CD8-positive, alpha-beta memory T cell (primary cell): Measurements from ENCODE around the gene RELN. TPM values are rescaled to one million over a fixed set of nuclear protein-coding genes. Genes with fewer than 3 reads are reported as not detected.

ENCODE experiments used
- CTCF ChIA-PET: fragments of 350-600 bp; sonication (Branson Sonifier 250); formaldehyde crosslinking; loops from one replicate; lab custom pipeline; 2021; ENCODE audit warnings: antibody characterized with exemption; lab: Charles Lee
- POLR2A ChIA-PET: fragments of 350-600 bp; sonication (Branson Sonifier 250); formaldehyde crosslinking; loops from one replicate; lab custom pipeline; 2021; ENCODE audit warnings: antibody characterized with exemption; lab: Charles Lee
- DNase-seq, 5 donors: peaks; one replicate each; pipeline versions ENCODE4 v3.0.0 to v3.0.0-alpha.2; 2020 to 2022; ENCODE audit warnings: mixed read lengths in 1 of 5
- H3K27ac ChIP-seq: one replicate; pipeline ENCODE4 v1.7.0; 2013; ENCODE audit warnings: low read depth, mild to moderate bottlenecking, low read length, moderate library complexity
- H3K27me3 ChIP-seq: 2 replicates; pipeline ENCODE4 v1.7.0; 2013; ENCODE audit warnings: low read length, mild to moderate bottlenecking; ENCODE audit not compliant: insufficient read depth, poor library complexity, severe bottlenecking
- H3K36me3 ChIP-seq: 2 replicates; pipeline ENCODE4 v1.7.0; 2013; ENCODE audit warnings: mild to moderate bottlenecking, low read length, moderate library complexity; ENCODE audit not compliant: insufficient read depth
- H3K4me1 ChIP-seq: 2 replicates; pipeline ENCODE4 v1.7.0; 2013; ENCODE audit warnings: mild to moderate bottlenecking, low read length, moderate library complexity; ENCODE audit not compliant: insufficient read depth
- H3K4me3 ChIP-seq: 2 replicates; pipeline ENCODE4 v1.7.0; 2013; ENCODE audit warnings: mild to moderate bottlenecking, low read length
- H3K9me3 ChIP-seq: 2 replicates; pipeline ENCODE4 v1.7.0; 2013; ENCODE audit warnings: mild to moderate bottlenecking, low read length
- H3K27ac Mint-ChIP-seq, 8 donors: one replicate each; pipeline ENCODE4 v1.8.0; 2020 to 2021; ENCODE audit warnings: mixed read lengths in 8 of 8, mild to moderate bottlenecking in 6 of 8, inconsistent platforms in 3 of 8, moderate library complexity in 3 of 8
- H3K27me3 Mint-ChIP-seq, 2 donors: one replicate each; pipeline ENCODE4 v1.8.0; 2020 to 2021; ENCODE audit warnings: mixed read lengths in 2 of 2, mild to moderate bottlenecking in 1 of 2, moderate library complexity in 1 of 2
- H3K36me3 Mint-ChIP-seq, 3 donors: one replicate each; pipeline ENCODE4 v1.8.0; 2020 to 2021; ENCODE audit warnings: mixed read lengths in 3 of 3, inconsistent platforms in 1 of 3, mild to moderate bottlenecking in 1 of 3
- H3K4me1 Mint-ChIP-seq, 3 donors: one replicate each; pipeline ENCODE4 v1.8.0; 2020 to 2021; ENCODE audit warnings: mixed read lengths in 3 of 3, inconsistent platforms in 1 of 3, mild to moderate bottlenecking in 1 of 3
- H3K4me3 Mint-ChIP-seq, 7 donors: one replicate each; pipeline ENCODE4 v1.8.0; 2020 to 2021; ENCODE audit warnings: mixed read lengths in 7 of 7, mild to moderate bottlenecking in 6 of 7, moderate library complexity in 4 of 7, inconsistent platforms in 2 of 7
- H3K9me3 Mint-ChIP-seq, 5 donors: one replicate each; pipeline ENCODE4 v1.8.0; 2020 to 2022; ENCODE audit warnings: mixed read lengths in 5 of 5, mild to moderate bottlenecking in 3 of 5, moderate library complexity in 2 of 5, inconsistent platforms in 1 of 5
- polyA plus RNA-seq: library from polyadenylated mRNA; unstranded; fragments of 300-500 nt; fragmentation: Illumina TruSeq; gene quantifications from one replicate; pipeline ENCODE4 v1.2.3, GENCODE V29; 2021
- total RNA-seq, 2 experiments: library from RNA; stranded (reverse); gene quantifications; one replicate each; pipeline ENCODE4 v1.2.3, GENCODE V29; 2021

The RELN gene
- total and polyA plus RNA-seq, 3 experiments from 2014 or later = not detected

DNA sequence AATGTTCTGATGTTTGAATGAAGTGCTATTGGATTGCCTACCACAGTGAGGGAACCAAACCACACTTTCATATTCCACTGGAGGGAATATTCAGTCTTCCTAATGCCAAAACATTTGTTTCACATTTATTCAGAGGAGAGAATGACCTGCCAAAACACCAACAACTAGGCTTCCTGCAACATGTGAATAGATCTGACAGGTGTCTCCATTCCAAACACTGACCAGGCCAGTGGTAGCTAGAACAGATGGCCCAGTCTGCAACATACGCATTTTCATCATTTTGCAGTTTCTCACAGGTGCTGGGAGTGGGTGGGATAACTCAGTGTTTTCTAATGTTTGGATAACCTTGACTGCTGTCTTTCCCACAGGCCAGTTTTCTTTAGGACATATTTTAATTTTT, 110.0 kb downstream of the RELN start:
- no peaks in the 10 kb centered on the region for H3K27me3 ChIP-seq
- H3K9me3 Mint-ChIP-seq = peaks cover 0 to 6% (median under 1%) of the 10 kb centered on the region in 5 donors
- H3K4me1 Mint-ChIP-seq = no peaks in the 10 kb centered on the region
- H3K36me3 Mint-ChIP-seq = no peaks in the 10 kb centered on the region
- H3K4me1 ChIP-seq = no peaks in the 10 kb centered on the region
- no peak for DNase-seq
- CTCF ChIA-PET = interaction anchor here (1.6 kb wide), 1 partner anchor 9 kb away, joined by 3 read pairs; no protein-coding TSS in a partner anchor
- no peak overlapping the region for H3K4me3 Mint-ChIP-seq
- H3K27me3 Mint-ChIP-seq = peaks cover 0 to 3% of the 10 kb centered on the region in 2 donors
- H3K27ac Mint-ChIP-seq = no peak overlapping the region
- H3K9me3 ChIP-seq = no peaks in the 10 kb centered on the region
- no peaks in the 10 kb centered on the region for H3K36me3 ChIP-seq
- no peak overlapping the region for H3K4me3 ChIP-seq
- no peak overlapping the region for H3K27ac ChIP-seq
- POLR2A ChIA-PET = no interaction called here

GRCh38 chr7:103877565-103877964, 111.9 kb downstream of the RELN start:
- peaks cover 0 to 3% of the 10 kb centered on the region in 2 donors for H3K27me3 Mint-ChIP-seq
- Histone ChIP-seq H3K4me3 (no peak overlapping the region), H3K27ac (no peak overlapping the region), H3K4me1 (no peaks in the 10 kb centered on the region), H3K36me3 (no peaks in the 10 kb centered on the region), H3K27me3 (no peaks in the 10 kb centered on the region), H3K9me3 (no peaks in the 10 kb centered on the region)
- H3K36me3 Mint-ChIP-seq = no peaks in the 10 kb centered on the region
- H3K4me1 Mint-ChIP-seq = no peaks in the 10 kb centered on the region
- ChIA-PET CTCF (no interaction called here), POLR2A (no interaction called here)
- no peak overlapping the region for H3K27ac Mint-ChIP-seq
- H3K9me3 Mint-ChIP-seq = no peaks in the 10 kb centered on the region
- no peak for DNase-seq
- no peak overlapping the region for H3K4me3 Mint-ChIP-seq

- Histone ChIP-seq H3K27me3 (no peaks in the 10 kb centered on the region), H3K9me3 (no peaks in the 10 kb centered on the region), H3K36me3 (no peaks in the 10 kb centered on the region), H3K4me1 (no peaks in the 10 kb centered on the region), H3K4me3 (no peak overlapping the region), H3K27ac (no peak overlapping the region)
- Mint-ChIP-seq H3K36me3 (no peaks in the 10 kb centered on the region), H3K4me3 (no peak overlapping the region), H3K9me3 (peaks cover 0 to 3% (median 0%) of the 10 kb centered on the region in 5 donors), H3K4me1 (no peaks in the 10 kb centered on the region), H3K27ac (no peak overlapping the region), H3K27me3 (peaks cover 0 to 3% of the 10 kb centered on the region in 2 donors)
- DNase-seq = no peak
- POLR2A ChIA-PET = no interaction called here
- CTCF ChIA-PET = no interaction called here
These were observed 113.7 kb downstream of the RELN start for GRCh38 chr7:103875718-103876117.

GRCh38 chr7:103871473-103871872, 118.0 kb downstream of the RELN start:
- Mint-ChIP-seq H3K9me3 (peaks cover 0 to 3% (median 0%) of the 10 kb centered on the region in 5 donors), H3K4me3 (no peak overlapping the region), H3K27me3 (peaks cover 0 to 3% of the 10 kb centered on the region in 2 donors), H3K4me1 (no peaks in the 10 kb centered on the region), H3K27ac (no peak overlapping the region), H3K36me3 (no peaks in the 10 kb centered on the region)
- ChIA-PET CTCF (interaction anchor here (1.3 kb wide), 1 partner anchor 9 kb away, joined by 3 read pairs; no protein-coding TSS in a partner anchor), POLR2A (no interaction called here)
- no peak for DNase-seq
- no peaks in the 10 kb centered on the region for H3K36me3 ChIP-seq
- H3K4me3 ChIP-seq = no peak overlapping the region
- H3K9me3 ChIP-seq = no peaks in the 10 kb centered on the region
- no peaks in the 10 kb centered on the region for H3K27me3 ChIP-seq
- no peaks in the 10 kb centered on the region for H3K4me1 ChIP-seq
- H3K27ac ChIP-seq = no peak overlapping the region

DNA sequence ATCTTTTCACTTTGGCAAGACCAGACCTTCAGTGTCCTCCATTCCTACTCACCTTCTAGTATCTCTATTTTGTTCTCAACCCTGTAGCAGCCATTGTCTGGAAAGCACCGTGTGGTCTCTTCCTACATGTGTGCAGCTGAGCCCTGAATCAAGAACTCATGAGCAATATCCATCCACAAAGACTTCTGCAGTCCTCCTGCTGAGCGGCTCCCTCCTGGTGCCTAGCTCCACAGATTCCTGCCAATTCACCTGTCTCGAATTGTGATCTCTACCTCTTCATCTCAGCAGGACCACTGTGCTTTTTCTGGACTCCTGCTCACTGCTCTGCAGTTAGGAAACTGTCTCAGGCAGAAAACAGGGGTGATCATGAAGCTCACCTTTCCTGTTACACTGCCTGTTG, 118.8 kb downstream of the RELN start:
- Mint-ChIP-seq H3K4me3 (no peak overlapping the region), H3K27ac (no peak overlapping the region), H3K36me3 (no peaks in the 10 kb centered on the region), H3K4me1 (no peaks in the 10 kb centered on the region), H3K9me3 (peaks cover 0 to 3% (median 0%) of the 10 kb centered on the region in 5 donors), H3K27me3 (peaks cover 0 to 3% of the 10 kb centered on the region in 2 donors)
- H3K4me3 ChIP-seq = no peak overlapping the region
- no peaks in the 10 kb centered on the region for H3K4me1 ChIP-seq
- POLR2A ChIA-PET = no interaction called here
- H3K36me3 ChIP-seq = no peaks in the 10 kb centered on the region
- no peak overlapping the region for H3K27ac ChIP-seq
- no peak for DNase-seq
- CTCF ChIA-PET = interaction anchor here (1.3 kb wide), 1 partner anchor 10 kb away, joined by 3 read pairs; no protein-coding TSS in a partner anchor
- H3K27me3 ChIP-seq = no peaks in the 10 kb centered on the region
- H3K9me3 ChIP-seq = no peaks in the 10 kb centered on the region

DNA sequence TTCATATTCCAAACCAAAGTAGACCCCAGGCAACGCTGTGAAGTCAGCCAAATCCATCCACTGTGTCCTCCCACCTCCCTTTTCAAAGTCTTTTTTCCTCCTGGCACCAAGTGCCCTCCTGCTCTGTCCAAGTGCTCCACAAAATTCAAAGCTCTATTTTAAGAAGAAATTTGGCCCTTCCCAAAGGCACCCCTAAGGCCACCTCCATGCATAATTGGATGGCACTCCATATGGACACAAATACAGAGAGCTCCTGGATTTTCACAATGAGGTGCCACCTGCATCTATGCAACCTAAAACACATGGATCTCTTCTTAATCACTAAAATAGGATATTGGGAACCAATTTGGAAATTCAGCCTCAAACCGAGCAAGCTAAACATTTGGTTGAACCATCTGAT, 121.6 kb downstream of the RELN start:
- Mint-ChIP-seq H3K36me3 (no peaks in the 10 kb centered on the region), H3K27me3 (peaks cover 0 to 3% of the 10 kb centered on the region in 2 donors), H3K4me1 (no peaks in the 10 kb centered on the region), H3K4me3 (no peak overlapping the region), H3K27ac (no peak overlapping the region), H3K9me3 (peaks cover 0 to 3% (median 2%) of the 10 kb centered on the region in 5 donors)
- no peak for DNase-seq
- ChIA-PET CTCF (no interaction called here), POLR2A (no interaction called here)
- H3K36me3 ChIP-seq = no peaks in the 10 kb centered on the region
- H3K27me3 ChIP-seq = no peaks in the 10 kb centered on the region
- no peaks in the 10 kb centered on the region for H3K9me3 ChIP-seq
- no peak overlapping the region for H3K27ac ChIP-seq
- H3K4me3 ChIP-seq = no peak overlapping the region
- no peaks in the 10 kb centered on the region for H3K4me1 ChIP-seq

DNA sequence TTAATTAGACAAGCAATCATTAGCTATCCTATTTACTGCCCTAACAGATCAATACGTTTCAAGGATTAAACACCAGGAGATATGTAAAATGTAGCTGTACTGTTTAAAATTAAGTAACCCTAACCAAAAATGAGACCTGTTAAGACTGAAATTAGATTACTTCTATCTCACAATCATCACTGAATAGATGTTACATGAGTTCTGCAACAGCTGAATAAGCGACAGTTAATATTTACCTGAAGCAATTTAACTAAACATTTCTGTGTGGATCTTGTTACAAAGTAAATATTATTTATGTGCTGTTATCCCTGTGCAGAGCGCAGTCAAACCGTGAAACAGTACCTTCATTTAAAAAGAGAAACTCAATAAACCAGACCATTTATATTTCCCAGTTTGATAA, 122.5 kb downstream of the RELN start:
- Histone ChIP-seq H3K27me3 (no peaks in the 10 kb centered on the region), H3K4me1 (no peaks in the 10 kb centered on the region), H3K9me3 (no peaks in the 10 kb centered on the region), H3K4me3 (no peak overlapping the region), H3K36me3 (no peaks in the 10 kb centered on the region), H3K27ac (no peak overlapping the region)
- ChIA-PET POLR2A (no interaction called here), CTCF (no interaction called here)
- H3K4me3 Mint-ChIP-seq = no peak overlapping the region
- DNase-seq = no peak
- H3K4me1 Mint-ChIP-seq = no peaks in the 10 kb centered on the region
- no peaks in the 10 kb centered on the region for H3K36me3 Mint-ChIP-seq
- peaks cover 0 to 3% of the 10 kb centered on the region in 2 donors for H3K27me3 Mint-ChIP-seq
- peaks cover 0 to 3% (median 2%) of the 10 kb centered on the region in 5 donors for H3K9me3 Mint-ChIP-seq
- H3K27ac Mint-ChIP-seq = no peak overlapping the region

DNA sequence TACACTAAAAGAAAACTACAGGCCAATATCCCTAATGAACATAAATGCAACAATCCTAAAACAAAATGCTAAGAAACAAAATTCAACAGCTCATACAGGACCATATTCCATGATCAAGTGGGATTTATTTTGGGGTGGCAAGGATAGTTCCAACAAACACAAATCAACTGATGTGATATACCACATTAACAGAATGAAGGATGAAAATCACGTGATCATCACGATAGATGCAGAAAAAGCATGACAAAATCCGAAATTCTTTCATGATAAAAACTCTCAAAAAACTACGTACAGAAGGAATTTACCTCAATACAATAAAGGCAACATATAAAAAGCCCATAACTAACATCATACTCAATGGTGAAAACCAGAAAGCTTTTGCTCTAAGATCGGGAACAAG, 124.0 kb downstream of the RELN start:
- Histone ChIP-seq H3K4me1 (no peaks in the 10 kb centered on the region), H3K27me3 (no peaks in the 10 kb centered on the region), H3K4me3 (no peak overlapping the region), H3K36me3 (no peaks in the 10 kb centered on the region), H3K9me3 (no peaks in the 10 kb centered on the region), H3K27ac (no peak overlapping the region)
- Mint-ChIP-seq H3K4me3 (no peak overlapping the region), H3K9me3 (peaks cover 0 to 7% (median 0%) of the 10 kb centered on the region in 5 donors), H3K27me3 (peaks cover 0 to 1% of the 10 kb centered on the region in 2 donors), H3K36me3 (no peaks in the 10 kb centered on the region), H3K27ac (no peak overlapping the region), H3K4me1 (no peaks in the 10 kb centered on the region)
- ChIA-PET POLR2A (no interaction called here), CTCF (no interaction called here)
- no peak for DNase-seq
